Diencephalon (tissue), 1 donor: Measurements from ENCODE around the gene CNOT2. TPM values are rescaled to one million over a fixed set of nuclear protein-coding genes. Genes with fewer than 3 reads are reported as not detected.

ENCODE experiments used
- total RNA-seq: library from RNA; depleted of rRNA; stranded (reverse); fragments of >200 nt; gene quantifications from one replicate; pipeline ENCODE4 v1.2.3, GENCODE V29; 2014

The CNOT2 gene, protein sequence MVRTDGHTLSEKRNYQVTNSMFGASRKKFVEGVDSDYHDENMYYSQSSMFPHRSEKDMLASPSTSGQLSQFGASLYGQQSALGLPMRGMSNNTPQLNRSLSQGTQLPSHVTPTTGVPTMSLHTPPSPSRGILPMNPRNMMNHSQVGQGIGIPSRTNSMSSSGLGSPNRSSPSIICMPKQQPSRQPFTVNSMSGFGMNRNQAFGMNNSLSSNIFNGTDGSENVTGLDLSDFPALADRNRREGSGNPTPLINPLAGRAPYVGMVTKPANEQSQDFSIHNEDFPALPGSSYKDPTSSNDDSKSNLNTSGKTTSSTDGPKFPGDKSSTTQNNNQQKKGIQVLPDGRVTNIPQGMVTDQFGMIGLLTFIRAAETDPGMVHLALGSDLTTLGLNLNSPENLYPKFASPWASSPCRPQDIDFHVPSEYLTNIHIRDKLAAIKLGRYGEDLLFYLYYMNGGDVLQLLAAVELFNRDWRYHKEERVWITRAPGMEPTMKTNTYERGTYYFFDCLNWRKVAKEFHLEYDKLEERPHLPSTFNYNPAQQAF
- total RNA-seq, result 164 TPM

DNA sequence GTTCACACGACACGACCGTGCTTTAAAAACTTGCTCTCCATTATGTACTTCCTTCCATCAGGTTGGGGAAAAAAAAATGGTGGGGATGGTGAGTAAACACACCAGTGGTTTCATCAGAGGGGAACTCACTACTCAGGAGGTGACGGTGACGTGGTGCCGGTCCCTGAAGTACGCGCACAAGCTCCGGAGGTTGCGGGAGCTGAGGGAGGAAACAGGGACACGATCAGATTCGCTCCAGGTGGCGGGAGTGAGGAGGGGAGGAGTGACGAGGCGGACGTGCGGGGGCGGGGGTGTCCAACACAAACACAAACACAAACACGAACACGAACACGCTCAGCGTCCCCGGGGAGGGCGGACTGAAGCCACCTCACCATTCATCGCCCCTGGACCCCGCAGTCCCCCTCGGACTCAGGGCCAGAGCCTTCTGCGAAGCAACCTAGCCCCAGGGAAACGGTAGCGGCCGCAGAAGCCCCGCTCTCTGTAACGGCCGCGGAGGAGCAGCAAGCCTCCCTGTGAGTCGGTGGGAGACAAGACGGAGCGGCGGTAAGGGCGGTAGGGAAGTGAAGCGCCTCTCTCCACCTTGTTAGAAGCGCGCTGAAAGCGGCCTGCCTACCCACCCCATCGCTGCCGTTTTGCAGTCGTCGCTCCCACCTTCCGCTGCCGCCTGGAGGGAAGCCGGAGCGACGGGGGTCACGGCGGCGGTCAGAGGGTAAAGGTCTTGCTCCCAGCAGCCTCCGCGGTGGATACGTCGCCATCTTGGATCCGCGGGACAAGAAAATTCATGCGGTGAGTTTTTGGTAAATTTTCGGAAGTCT, at the start of gene CNOT2:
CNOT2 (plus strand) TSS at position 739 of the 815 bp plus-strand sequence. CDS start 34,794 bp downstream, outside the sequence.

DNA sequence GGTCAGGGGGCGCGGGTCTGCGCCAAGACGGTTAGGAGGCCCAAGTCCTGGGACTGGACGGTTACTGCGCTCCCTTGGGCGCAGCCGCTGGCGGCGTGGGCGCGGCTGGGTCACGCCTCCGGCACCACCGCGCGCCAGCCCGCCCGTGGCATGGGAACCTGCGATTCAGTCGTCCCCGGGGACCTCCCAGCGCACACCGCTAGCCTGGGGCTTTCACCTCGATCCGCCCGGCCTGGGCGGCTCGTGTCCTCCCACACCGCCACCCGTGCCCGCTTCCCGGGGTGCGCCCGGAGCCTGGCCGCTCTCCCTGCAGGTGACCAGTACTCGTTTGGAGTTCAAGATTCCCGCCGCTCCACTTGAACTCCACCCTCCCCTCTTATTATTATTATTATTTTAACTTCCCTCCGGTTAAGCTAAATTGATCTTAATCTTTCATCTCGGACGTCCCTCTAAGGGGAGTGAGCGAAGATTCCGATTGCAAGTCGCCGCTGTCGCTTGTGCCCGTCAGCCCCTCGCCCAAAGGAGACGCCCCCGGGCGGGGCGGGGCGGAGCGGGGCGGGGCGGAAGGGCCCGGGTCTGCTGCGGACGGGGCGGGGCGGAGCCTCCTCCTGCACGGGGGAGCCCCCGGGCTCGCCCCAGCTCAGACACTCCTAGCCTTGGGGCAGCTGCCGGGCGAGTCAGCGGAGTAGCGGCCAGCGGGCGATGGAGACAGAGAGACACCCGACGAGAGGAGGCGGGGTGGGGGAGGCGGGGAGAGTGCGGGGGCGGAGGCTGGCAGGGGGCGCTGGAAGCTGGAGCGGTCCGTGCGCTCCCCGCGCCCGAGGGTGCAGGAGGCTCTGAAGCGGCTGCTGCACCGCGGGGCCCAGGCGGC, 122.7 kb downstream of the CNOT2 start, which contains the start of gene KCNMB4:
KCNMB4 (plus strand) TSS at position 643 of the 871 bp plus-strand sequence. CDS start 445 bp downstream, outside the sequence.

Other genes with a start within 250 kb of the CNOT2 start
- 22.4 TPM for gene KCNMB4, start 122.9 kb downstream of the CNOT2 start, total RNA-seq